Lower leg skin (tissue), 4 donors: ENCODE data around the gene MELTF. TPM values are rescaled to one million over a fixed set of nuclear protein-coding genes. Genes with fewer than 3 reads are reported as not detected.
A peak's percentile ranks its signal among the peaks of the same experiment; 100 is the strongest.

Experiments used
- DNase-seq, 2 donors: peaks; one replicate each; pipeline ENCODE4 v3.0.0-alpha.2; 2019; ENCODE audit warnings: low spot score in 2 of 2
- H3K4me3 ChIP-seq: fragments of 200-600 bp; sonication (generic); 2 replicates; pipeline ENCODE4 v1.5.1; 2017; ENCODE audit warnings: mild to moderate bottlenecking, low read depth; ENCODE audit not compliant: poor library complexity, severe bottlenecking
- CTCF ChIP-seq, 3 donors: fragments of 450-650 bp; IDR thresholded peaks; one replicate each; pipeline ENCODE4 v1.5.1; 2016; ENCODE audit warnings: antibody characterized with exemption in 3 of 3, mild to moderate bottlenecking in 3 of 3, moderate library complexity in 2 of 3
- POLR2A ChIP-seq, 2 donors: fragments of 450-650 bp; IDR thresholded peaks; one replicate each; pipeline ENCODE4 v1.6.1; 2016 to 2017; ENCODE audit warnings: antibody characterized with exemption in 2 of 2, mild to moderate bottlenecking in 1 of 2, moderate library complexity in 1 of 2
- WGBS, 2 donors: methylation state at CpG; one replicate each; pipeline ENCODE4 v1.1.5; 2018; 5-methylcytosine and 5-hydroxymethylcytosine counted together
- intact Hi-C: fragments of 100-400 bp; cut with DNase I; formaldehyde crosslinking; loops from one replicate; pipeline ENCODE4 v1.15.0; 2023; ENCODE audit warnings: low total_unique reads
- total RNA-seq, 4 donors: library from RNA; depleted of rRNA; stranded (reverse); fragments of >200 nt; gene quantifications; one replicate each; pipeline ENCODE4 v1.1.0, GENCODE V29; 2016

Gene MELTF
- total RNA-seq, 4 donors from 2014 or later: 6.4 to 57.2 (median 35.7) TPM

DNA sequence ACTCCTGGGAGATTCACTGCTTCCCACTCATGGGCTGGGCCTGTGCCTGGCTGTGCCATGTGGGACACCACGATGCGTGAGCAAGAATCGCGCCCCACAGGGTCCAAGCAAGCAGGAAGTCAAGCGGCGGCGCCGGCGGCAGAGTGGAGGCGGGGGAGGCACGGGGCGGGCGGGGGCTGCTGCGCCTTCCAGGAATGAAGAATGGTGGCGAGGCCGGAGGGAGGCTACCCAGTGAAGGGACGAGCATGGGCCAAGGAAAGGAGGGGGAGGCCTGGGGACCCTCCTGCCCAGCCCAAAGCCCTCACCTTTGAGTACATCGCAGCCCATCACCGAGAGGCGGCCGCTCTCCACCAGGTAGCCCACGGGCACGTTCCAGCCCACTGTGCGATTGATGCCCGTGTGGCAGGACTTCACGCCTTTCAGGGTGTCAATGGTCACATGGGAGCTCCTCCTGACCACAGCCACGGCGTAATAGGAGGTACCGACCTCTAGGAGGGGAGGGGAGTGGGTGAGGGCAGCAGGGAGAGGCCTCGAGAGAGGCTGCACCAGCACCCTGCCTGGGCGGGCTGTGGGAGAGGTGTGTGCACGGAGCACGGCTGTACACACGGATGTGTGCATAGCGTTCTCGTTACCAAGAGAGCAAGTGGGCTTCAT is 5.5 kb downstream of the MELTF start:
- peak in 1 of 2 donors; percentile 54 for DNase-seq
- no peak for TF ChIP-seq POLR2A (IDR thresholded peaks at IDR 0.05)
- TF ChIP-seq CTCF (IDR thresholded peaks at IDR 0.05): no peak
- H3K4me3 ChIP-seq: no peak overlapping the region
- intact Hi-C loops: no loop called here
- 70 to 84% methylated on average over 33 to 36 of the region's 36 CpGs for WGBS, 2 donors

- peak in 1 of 2 donors; percentile 84 for DNase-seq
- no peak for TF ChIP-seq POLR2A (IDR thresholded peaks at IDR 0.05)
- TF ChIP-seq CTCF (IDR thresholded peaks at IDR 0.05): no peak
- 40 to 46% methylated on average over 26 to 27 of the region's 27 CpGs for WGBS, 2 donors
- no peak overlapping the region for H3K4me3 ChIP-seq
- intact Hi-C loops: no loop called here
These were observed 6.2 kb downstream of the MELTF start for GRCh38 chr3:197023241-197023997.

DNA sequence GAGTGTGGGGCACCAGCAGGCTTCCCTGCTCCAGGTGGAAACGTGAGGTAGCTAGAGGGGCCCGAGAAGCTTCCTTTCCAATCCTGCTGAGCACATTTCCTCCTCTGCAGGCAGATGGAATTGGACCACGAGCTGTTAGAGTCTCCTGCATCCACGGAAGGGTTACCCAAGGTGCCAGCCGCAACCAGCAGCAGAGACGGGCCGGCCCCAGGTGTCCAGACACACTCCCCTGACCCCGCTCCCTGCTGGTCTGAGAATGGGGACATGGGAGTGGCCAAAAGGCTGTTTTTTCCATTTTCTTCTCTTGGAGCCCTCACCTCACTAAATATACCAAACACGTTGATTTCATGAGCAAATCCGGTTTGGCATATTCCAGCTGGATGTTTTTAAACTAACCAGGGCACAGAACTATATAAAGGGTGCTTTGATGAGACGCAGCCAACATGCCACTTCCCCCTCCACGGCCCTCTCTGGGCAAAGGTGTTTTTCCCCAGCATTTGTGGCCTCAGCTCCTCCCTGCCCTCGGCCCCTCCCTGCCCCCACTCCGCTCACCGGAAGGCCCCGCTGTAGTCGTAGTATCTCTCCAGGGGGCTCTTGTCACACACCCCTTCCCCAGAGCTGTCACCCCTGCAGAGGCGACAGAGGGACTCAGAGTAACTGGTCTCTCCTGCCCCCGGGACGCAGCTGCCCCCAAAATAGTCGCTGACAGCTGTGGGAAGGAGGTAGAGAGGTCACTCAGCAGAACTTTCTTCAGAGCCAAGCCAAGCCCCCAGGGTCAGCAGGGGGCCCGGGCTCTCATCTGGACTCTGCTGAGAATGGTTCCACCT is 7.0 kb downstream of the MELTF start:
- WGBS, 2 donors: 43 to 50% methylated on average over 21 to 22 of the region's 22 CpGs
- intact Hi-C loops: no loop called here
- DNase-seq: peak in 1 of 2 donors; percentile 76
- TF ChIP-seq CTCF (IDR thresholded peaks at IDR 0.05): no peak
- no peak for TF ChIP-seq POLR2A (IDR thresholded peaks at IDR 0.05)
- no peak overlapping the region for H3K4me3 ChIP-seq

DNA sequence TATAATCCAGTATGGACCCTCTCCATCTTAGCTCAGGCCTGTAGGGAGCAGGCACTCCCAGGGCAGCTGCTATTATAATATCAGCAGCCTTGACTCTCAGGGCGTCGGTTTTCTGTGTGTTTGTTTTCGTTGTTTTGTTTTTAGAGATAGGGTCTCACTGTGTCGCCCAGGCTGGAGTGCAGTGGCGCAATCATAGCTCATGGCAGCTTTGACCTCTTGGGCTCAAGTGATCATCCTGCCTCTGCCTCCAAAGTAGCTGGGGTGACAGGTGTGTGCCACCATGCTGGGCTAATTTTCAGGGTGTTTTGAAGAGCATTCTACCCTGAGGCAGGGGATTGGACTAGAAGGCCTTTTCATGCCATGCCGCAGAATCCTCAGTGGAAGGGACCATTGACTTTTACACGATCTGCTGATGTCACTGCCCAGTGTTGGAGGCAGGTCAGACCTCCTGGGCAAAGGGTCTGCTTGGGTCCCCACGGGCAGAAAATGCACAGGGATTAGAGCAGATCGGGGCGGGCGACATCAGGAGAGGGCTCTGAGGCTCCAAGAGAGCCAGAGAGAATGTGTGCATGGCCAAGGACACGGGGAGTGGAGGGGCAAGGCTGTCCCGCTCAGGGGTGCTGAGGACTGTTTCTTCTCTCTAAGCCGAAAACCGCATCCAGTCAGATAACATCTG is 7.8 kb downstream of the MELTF start:
- no peak for TF ChIP-seq POLR2A (IDR thresholded peaks at IDR 0.05)
- no peak for TF ChIP-seq CTCF (IDR thresholded peaks at IDR 0.05)
- H3K4me3 ChIP-seq: no peak overlapping the region
- intact Hi-C loops: no loop called here
- peak in 1 of 2 donors; percentile 80 for DNase-seq
- WGBS, 2 donors: 82 to 91% methylated on average over 15 of the region's 15 CpGs

- no peak for TF ChIP-seq CTCF (IDR thresholded peaks at IDR 0.05)
- no peak for TF ChIP-seq POLR2A (IDR thresholded peaks at IDR 0.05)
- 74 to 85% methylated on average over 9 to 10 of the region's 10 CpGs for WGBS, 2 donors
- intact Hi-C loops: no loop called here
- H3K4me3 ChIP-seq: no peak overlapping the region
- peak in 1 of 2 donors; percentile 83 for DNase-seq
These were observed 8.4 kb downstream of the MELTF start for GRCh38 chr3:197021231-197021630.
